Measurements from ENCODE around the gene SYCP3.
A peak's percentile ranks its signal among the peaks of the same experiment; 100 is the strongest.
"Not testable (repeated sequence)": the region's sequence is repeated elsewhere in the genome, so short reads cannot be mapped to it uniquely, and the experiment has no call there.

The SYCP3 gene

DNA sequence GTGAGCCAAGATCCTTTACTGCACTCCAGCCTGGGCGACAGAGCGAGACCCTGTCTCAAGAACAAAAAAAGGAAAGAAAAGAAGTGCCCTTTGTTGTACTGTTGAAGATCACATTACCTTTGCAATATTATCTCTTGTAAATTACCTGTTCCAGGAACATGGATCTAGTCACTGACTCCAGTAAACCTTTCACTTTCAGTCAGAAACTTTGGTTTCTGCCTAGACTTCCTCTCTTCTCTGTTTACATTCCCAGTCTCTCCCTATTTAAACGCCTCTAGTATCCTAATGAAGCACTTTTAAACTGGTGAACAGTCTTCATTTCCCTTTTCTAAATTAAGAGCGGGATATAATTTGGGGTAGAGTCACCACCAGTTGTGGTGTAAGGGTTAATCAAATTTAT lies 29.0 kb downstream of the SYCP3 start:
- no peak for FAIRE-seq

DNA sequence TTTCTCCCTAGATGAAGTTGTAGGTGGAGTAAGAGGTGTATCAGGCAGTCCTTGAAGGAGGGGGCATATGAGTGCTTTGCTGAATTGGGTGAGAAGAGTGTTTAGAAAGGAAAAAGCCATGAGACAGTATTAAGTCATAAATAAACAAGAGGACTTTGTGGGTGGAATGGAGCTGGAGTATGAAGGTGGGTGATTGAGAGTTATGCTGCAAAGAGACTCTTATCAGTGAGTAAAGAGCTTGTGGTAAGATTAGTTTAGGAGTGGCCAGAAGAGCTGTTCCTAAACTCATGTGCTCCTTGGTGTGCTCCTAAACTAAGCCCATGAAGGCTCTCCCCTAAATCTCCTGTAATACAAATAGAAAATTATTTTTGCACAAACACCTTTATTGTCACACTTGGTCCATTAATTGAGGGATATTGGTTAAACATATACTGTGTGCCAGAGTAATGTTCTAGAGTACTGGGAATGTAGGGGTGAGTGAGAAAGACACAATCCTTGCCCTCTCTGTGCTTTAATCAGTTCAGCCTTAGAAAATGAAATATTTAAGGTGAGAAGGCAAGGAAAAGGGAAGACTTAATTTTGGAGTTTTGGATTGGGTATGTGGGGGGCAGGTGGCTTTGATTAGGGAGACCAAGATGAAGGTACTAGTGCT lies 32.0 kb downstream of the SYCP3 start:
- FAIRE-seq = no peak

DNA sequence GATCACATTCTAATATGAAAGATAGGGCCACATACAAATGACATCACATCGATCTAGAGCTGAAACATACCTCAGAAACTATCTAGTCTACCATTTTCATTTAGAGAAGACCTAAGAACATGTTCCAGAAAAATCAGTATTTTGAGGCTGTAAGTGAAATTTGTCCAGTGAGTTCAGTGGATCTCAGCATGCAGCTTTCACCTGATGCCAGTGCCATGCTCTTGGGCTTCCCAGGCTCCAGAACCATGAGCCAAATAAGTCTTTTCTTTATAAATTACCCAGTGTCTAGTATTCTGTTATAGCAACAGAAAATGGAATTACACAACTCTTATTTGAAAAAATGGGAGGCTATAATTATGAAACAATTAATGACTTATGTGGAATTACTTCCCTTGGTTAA lies 32.9 kb downstream of the SYCP3 start:
- FAIRE-seq = no peak

DNA sequence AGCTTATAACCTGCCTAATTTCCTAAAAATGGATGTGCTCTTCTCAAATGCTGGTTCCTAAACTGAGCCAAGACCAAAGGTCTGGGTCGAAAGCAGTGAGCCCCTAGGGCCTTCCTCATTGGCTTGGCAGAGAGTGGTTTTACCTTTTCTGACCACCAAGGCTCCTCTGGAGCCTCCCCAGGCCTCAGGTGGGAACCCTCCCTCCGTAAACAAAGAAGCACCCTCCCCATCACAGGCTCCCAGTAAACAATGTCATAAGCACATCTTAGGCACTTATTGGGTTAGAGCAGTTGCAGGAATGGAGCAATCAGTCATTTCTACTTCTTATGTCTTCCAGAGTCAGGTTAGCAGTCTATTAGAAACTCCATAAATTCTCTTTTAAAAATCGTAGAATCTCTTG lies 35.8 kb downstream of the SYCP3 start:
- no peak for FAIRE-seq

DNA sequence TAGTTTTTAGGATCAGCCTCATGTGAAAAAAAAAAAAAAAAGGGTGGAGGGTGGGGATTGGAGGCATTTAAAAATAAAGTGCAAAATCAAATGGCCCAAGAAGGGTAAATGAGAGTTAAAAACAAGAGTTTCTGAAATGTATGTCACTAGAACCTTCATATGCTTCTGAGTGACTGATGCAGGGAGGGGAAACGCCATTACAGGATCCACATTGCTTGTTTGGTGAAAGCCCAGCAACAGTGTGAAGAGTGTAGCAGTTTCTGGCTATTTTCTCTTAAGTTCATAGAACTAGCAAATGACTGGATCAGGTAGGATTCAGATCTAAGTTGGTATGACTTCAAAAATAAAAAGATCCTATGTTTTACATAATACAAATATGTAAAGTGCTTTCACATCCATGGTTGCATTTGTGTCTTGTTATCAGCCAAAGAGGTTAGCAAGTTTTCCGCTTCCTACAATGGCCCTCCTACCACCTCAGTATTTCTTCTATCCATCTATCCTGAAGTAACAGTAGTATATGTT lies 38.9 kb downstream of the SYCP3 start:
- FAIRE-seq = no peak

DNA sequence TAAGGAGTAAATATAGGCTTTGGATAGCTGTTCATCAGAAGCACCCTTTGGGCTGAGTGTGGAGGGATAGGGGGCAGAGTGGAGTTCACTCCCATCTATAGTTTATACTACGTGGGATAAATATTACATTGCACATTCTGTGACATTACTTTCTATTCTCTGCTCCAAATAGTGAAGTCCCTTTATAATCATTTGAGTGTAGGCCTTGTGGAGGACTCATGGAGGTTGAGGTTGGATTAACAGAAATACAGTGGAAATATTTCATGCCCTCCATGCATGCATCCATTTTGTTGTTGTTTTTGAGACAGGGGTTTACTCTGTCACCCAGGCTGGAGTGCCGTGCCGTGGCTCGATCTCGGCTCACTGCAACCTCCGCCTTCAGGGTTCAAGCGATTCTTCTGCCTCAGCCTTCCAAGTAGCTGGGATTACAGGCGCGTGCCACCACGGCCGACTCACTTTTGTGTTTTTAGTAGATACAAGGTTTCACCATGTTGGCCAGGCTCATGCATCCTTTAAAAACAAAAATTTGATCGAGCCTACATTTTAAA lies 40.4 kb downstream of the SYCP3 start:
- FAIRE-seq = no peak

DNA sequence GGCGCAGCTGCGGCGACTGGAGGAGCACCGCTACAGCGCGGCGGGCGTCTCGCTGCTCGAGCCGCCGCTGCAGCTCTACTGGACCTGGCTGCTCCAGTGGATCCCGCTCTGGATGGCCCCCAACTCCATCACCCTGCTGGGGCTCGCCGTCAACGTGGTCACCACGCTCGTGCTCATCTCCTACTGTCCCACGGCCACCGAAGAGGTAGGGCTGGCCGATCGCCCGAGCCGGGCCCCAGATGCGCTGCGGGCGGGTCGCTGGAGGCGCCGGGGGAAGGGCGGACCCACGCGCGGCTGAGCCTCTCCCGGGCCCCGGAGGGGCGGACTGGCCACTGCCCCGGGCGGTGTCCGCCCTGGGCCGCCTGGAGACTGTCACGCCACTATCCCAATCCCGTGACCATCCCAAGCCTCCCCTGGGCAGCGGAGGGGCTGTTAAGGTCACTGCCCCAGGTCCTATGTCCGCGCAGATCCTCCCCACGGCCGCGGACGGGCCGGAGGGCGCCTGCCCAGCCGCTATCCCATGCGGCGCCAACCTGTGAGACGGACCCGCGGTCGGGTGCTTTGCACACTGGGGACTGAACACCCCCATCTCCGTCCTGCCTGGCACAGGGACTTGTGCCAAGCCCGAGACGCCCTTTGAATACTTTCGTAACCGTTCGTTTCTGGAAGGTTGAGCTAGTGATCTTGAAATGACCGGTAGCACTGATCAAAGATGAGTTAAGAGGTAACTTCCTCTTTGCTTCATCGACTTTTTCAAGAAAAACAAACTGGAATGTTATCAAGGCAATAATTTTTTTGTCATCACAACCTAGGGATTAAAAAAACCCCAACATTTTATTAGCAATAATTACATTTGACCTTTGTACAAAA lies 41.1 kb downstream of the SYCP3 start:
- FAIRE-seq = peak; percentile 5

DNA sequence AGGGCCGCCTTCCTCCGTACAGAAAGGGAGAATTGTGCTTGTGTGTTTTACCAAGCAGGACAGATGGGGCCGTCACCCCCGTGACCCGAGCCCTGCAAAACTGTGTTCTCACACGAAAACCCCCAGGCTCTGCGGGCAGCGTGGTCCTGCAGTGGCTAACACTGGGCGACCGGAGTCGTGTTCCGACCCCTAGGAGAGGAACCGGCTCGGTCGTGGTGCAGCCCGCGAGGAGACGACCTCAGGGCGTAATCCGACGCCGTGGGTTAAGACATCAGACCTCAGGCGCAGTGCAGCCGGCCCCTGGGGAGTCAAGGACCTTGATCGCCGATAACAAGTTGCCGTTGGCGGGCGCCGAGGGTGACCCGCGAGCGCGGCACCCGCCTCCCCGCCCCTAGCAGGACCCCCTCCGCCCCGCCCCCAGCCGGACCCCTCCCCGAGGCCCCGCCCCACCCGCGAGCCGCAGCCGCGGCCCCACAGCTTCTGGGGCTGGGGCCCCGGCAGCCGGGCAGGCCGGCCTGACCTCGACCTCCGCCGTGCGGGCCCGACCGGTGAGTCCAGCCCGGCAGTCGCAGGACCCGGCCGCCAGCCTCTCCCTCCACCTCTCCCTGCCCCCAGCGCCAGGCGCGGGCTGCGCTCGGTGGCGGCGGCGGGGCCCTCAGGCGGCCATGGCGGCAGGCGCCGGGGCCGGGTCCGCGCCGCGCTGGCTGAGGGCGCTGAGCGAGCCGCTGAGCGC lies 41.9 kb downstream of the SYCP3 start, which contains the start of gene CHPT1:
Gene CHPT1, plus strand, starts transcription at position 444 of the 733 bp plus-strand sequence. Its CDS starts 222 bp downstream, at position 666.
- FAIRE-seq = no peak

DNA sequence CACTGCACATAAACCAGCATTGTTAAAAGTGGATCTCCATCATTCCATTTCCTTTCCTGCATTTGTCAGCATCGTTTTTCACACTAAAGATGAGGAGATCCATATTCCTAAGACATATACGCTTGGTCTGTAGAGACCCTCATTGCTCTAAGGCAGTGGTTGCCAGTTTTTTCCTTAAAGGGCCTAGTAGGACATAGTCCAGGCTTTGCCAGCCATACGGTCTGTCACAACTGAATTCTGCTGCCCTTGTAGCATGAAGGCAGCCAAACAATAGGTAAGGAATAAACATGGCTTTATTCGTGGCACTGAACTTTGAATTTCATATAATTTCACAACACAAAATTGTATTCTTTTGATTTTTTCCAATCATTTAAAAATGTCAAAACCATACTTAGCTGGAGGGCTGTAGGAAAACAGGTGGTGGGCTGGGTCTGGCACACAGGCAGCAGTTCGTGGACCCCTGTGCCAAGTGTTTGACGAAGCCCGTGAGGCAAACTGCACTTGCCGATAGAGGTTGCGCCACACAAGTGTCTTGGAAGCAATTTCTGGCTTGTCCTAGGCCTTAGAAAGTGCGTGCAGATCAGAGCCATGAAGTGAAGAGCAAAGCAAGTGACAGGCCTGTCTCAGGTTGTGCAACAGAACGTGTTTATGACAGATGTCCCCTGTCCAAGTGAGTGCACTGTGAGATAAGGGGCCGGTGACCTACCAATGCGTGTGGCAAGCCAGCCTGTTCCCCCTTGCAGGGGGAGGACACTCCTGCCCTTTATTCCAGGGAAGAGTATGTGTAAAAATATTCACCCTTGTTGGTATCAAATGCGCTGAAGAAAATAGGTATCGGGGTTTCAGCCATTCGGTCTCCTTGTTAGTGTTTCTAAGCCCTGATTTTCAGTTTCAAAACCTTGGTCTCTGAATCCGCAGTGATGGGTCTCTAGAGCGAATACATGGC lies 42.7 kb downstream of the SYCP3 start:
- FAIRE-seq = no peak

DNA sequence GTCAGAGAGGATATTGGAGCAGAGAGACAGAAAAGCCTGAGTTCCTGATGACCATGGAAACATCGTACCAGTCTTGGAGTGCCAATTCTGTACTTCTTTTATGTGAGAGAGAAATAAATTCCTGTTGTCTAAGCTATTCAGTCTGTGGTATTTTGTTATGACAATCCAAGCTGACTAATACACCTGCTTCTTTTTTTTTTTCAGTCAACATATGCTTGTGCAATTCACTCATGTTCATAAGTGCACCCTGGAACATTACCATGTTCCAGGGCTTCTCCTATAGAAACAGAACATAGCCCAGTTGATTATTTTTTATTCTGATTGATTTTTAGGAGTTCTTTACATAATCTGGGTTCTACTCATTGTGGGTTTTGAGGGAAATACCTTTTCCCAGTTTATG lies 43.6 kb downstream of the SYCP3 start:
- no peak for FAIRE-seq

DNA sequence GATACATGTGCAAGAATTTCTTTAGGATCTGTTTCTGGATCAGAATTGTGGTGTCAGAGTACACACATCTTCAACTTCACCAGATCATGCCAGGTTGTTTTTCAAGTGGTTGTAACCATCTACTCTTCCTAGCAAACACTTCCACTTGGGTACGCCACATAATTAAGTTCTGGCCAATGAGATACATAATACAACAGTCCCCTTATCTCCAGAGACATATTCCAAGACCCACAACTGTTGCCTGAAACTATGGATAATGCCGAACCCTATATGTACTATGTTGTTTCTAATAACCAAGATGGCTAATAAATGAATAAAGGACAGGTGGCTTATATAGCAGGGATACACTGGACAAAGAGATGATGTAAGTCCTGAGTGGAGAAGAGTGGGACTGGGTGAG lies 44.3 kb downstream of the SYCP3 start:
- FAIRE-seq = no peak

DNA sequence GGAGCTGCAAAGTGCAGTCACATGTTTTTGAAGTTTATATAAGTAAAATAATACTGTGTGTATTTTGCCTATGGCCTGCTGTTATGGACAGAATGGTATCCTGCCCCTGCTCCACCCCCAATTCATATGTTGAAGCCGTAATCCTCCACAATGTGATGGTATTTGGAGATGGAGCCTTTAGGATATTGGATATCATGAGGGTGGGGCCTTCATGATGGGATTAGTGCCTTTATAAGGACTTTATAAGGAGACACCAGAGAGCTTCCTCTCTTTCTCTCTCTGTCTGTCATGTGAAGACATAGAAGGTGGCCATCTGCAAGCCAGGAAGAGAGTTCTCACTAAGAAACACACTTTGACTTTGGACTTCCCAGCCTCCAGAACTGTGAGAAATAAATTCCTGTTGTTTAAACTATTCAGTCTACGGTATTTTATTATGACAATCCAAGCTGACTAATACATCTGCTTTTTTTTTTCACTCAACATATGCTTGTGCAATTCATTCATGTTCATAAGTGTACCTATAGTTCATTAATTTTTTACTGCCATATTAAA lies 44.9 kb downstream of the SYCP3 start:
- FAIRE-seq = no peak

DNA sequence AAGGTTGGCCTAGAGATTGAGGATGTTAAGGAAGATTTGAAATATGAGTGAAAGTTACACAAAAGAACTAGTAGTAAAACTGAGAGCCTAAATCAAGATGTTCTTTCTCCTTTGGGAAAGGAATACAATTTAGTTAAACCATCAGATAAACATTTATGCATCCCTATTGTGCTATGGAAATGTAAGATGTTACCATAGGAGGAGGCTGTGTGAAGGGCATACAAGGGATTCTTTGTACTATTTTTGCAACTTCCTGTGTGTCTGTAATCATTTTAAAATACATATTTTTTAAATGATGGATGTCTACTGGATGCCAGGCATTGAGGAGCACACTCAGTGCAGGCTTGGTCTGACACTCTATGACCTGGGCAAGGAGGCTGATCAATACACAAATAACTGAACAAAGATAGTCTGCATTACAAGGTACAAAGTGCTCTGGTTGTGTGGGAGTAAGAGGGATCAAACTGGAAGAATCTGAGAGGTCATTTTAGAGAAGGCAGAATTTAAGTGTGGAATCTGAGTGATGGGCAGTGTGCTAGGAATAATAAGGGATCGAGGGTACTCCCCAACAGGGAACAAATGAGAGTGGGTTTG lies 47.7 kb downstream of the SYCP3 start:
- no peak for FAIRE-seq

DNA sequence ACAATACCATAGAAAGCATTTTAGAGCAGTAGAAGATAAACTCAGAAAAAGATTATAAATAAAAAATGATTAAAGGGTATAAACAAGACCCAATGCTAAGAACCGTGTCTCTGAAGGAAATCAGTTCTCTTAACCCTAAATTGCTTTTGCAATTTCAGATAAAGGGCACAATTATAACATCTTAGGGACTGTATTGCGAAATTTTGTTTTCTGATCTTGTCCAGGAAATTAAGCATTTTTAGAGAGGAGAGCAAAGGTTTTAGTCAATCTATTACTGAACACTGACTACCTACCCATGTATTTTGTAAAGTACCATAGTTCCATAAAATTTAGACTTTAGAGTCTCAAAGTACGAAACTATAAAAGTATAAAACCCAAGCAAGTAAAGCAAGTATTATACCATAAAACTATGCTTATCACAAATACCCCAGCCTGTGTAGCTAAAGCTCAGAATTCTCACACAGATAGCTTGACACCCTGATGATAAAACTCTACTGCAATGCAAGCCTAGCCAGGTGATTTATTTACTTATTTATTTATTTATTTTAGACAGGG lies 48.6 kb downstream of the SYCP3 start:
- no peak for FAIRE-seq

DNA sequence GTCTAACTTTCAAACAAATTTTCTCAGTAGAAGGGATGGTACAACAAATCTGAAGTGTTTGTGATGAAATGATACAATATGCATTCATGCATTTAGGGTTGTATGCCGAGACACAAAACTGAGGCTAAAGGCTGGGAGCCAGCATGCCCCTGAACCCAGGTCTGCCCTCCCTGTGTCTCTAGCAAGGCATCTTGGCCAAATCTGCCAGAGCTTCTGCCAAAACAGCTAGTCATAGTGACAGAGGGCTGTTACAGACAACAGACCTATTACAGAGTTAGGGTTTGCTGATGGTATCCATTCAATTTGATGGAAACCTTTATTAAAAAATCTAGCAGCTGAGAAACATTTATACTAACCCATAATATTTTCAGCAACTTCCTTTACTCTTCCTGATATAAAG lies 53.1 kb downstream of the SYCP3 start:
- FAIRE-seq = no peak

DNA sequence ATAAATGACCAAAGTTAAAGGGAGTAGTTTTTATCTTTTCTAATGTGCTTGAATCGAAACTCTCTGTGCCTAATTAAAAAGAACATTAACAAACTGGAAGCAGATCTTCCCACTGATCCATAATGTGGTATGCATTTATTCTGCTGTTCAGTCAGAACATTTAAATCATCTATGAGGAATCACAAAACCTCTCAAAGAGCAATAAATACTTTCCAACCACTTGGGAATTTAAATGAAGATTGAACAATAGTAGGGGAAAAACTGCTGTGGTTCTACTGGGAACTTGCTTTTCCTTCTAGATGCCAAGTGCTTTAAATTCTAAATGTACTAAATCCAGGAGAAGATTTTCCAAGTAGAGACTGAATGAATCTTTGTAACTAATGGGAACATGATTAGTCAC lies 54.2 kb downstream of the SYCP3 start:
- FAIRE-seq = no peak

DNA sequence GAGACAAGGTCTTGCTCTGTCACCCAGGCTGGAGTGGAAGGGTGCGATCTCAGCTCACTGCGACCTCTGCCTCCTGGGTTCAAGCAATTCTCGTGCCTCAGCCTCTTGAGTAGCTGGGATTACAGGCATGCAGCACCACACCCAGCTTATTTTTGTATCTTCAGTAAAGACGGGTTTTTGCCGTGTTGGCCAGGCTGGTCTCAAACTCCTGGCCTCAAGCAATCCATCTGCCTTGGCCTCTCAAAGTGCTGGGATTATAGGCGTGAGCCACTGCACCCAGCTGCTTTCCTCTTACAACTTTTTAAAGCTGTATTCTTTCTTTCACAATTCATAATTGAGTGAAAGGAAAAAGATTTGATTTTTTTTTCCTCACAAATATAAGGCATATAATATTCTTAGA lies 57.6 kb downstream of the SYCP3 start:
- not testable (repeated sequence) for FAIRE-seq

DNA sequence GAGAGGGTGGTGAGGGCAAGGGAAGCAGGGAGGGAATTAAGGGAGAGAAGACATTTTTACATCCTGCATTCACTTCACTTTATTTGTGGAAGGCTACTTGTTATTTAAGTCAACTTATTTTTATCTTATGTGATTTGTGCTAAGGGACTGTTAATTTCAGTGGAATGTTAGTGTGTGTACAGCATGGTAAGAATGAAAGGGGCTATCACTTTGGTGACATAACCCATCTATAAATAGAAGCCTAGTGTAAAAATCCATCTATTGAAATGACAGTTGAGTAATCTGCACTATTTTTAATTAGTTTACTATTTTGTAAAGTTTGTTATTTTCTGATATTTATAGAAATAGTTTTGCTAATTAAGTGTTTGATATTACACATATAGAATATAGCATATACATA lies 58.6 kb downstream of the SYCP3 start:
- no peak for FAIRE-seq

DNA sequence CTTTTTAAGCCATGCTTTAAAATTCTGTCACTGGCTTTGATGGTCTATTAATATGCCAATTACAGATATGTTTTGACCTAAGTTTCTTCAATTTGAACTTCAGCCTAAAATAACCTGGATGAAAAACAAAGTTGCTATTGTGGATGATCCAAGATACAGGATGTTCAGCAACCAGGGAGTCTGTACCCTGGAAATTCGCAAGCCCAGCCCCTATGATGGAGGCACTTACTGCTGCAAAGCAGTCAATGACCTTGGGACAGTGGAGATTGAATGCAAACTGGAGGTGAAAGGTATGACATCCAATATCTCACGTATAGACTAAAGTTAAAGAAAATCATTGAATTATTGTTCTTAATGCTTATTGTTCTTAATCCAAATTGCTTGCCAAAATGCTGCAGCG lies 59.0 kb downstream of the SYCP3 start:
- FAIRE-seq = no peak

All from islet of Langerhans (tissue), 1 donor.